Heart left ventricle (tissue), 16 donors: Measurements from ENCODE around the gene CCNJ. TPM values are rescaled to one million over a fixed set of nuclear protein-coding genes. Genes with fewer than 3 reads are reported as not detected.

Experiments used
- ATAC-seq, 4 donors: fragments of 200-7000 bp; cut with Tn5 transposase; one replicate each; pipeline ENCODE4 v1.9.1; 2020 to 2022; ENCODE audit warnings: moderate library complexity in 4 of 4, mild to moderate bottlenecking in 3 of 4, moderate number of reproducible peaks in 1 of 4
- DNase-seq, 5 donors: peaks; one replicate each; pipeline ENCODE4 v3.0.0-alpha.2; 2020
- H3K27ac ChIP-seq, 12 donors: fragments of 200-600 bp; sonication (generic) in 4 of 12; one replicate each; pipeline versions ENCODE4 v1.5.0 to v1.8.0; 2016 to 2022; ENCODE audit warnings: mild to moderate bottlenecking in 2 of 12
- H3K27me3 ChIP-seq, 9 donors: fragments of 200-600 bp; sonication (generic) in 2 of 9; one replicate each; pipeline versions ENCODE4 v1.5.1 to v1.8.0; 2016 to 2022; ENCODE audit warnings: mild to moderate bottlenecking in 3 of 9
- H3K36me3 ChIP-seq, 9 donors: fragments of 200-600 bp; sonication (generic) in 2 of 9; one replicate each; pipeline versions ENCODE4 v1.5.0 to v1.8.0; 2018 to 2022; ENCODE audit warnings: mild to moderate bottlenecking in 2 of 9
- H3K4me1 ChIP-seq, 12 donors: fragments of 200-600 bp; sonication (generic) in 4 of 12; one replicate each; pipeline versions ENCODE4 v1.5.0 to v1.8.0; 2016 to 2022; ENCODE audit warnings: mild to moderate bottlenecking in 3 of 12
- H3K4me3 ChIP-seq, 12 donors: fragments of 200-600 bp; sonication (generic) in 4 of 12; one replicate each; pipeline versions ENCODE4 v1.5.0 to v1.8.0; 2017 to 2022; ENCODE audit warnings: mild to moderate bottlenecking in 9 of 12, moderate library complexity in 4 of 12
- H3K9me3 ChIP-seq, 12 donors: fragments of 200-600 bp; sonication (generic) in 4 of 12; one replicate each; pipeline versions ENCODE4 v1.5.0 to v1.8.0; 2016 to 2022; ENCODE audit warnings: mild to moderate bottlenecking in 1 of 12
- CTCF ChIP-seq, 12 donors: fragments of 200-600 bp; sonication (generic) in 4 of 12; IDR thresholded peaks; one replicate each; pipeline versions ENCODE4 v1.5.0 to v1.8.0; 2018 to 2022; ENCODE audit warnings: antibody characterized with exemption in 12 of 12, mild to moderate bottlenecking in 5 of 12
- POLR2A ChIP-seq, 2 donors: fragments of 450-650 bp; IDR thresholded peaks; one replicate each; pipeline ENCODE4 v1.6.1; 2017; ENCODE audit warnings: antibody characterized with exemption in 2 of 2, mild to moderate bottlenecking in 2 of 2, moderate library complexity in 2 of 2
- WGBS, 4 donors: extraction: QIAGEN DNeasy Blood & Tissue Kit in 2 of 4; methylation state at CpG; one replicate each; pipeline versions ENCODE4 v1.1.5 to v1.1.7; 2013 to 2018; 5-methylcytosine and 5-hydroxymethylcytosine counted together
- intact Hi-C, 10 donors: fragments of 100-400 bp; cut with DNase I; formaldehyde crosslinking; loops; one replicate each; pipeline versions ENCODE4 v1.11.1 to v1.14.2; 2022
- polyA plus RNA-seq, 2 donors: library from polyadenylated mRNA; stranded (reverse); fragments of 200-250 nt; gene quantifications; one replicate each; pipeline ENCODE4 v1.2.3, GENCODE V29; 2013
- total RNA-seq, 9 donors: library from RNA; depleted of rRNA in 2 of 9; stranded (reverse); fragments of >200 nt in 2 of 9; fragmentation: NEBNext Ultra II Directional in 3 of 9; extraction: Animal tissue kit (Norgen Biotek cat#: 25700) in 3 of 9; gene quantifications; one replicate each; pipeline versions ENCODE4 v1.1.0 to v1.2.4, GENCODE V29; 2016 to 2023
- donor health status: ischemic (EF 13 %, LVEDD 7.1; RV severe dilation, severe dysfunction).
- donor health status: healthy with polysubstance abuse.
- donor health status: DM: no; HTN: yes; CAD: no.
- donor health status: DM: no; HTN: no; CAD: no.
- donor health status: ischemic (EF 25% LVEDD 6.9; RV normal size, moderate dysfunction).
- donor health status: ischemic (EF 25% LVEDD 5.7; RV mildly dilated, moderate dysfunction).
- donor health status: healthy.
- donor health status: DM: yes; HTN: yes; CAD: no.
- donor health status: ischemic (EF 35%, LVEDD 5.7; RV mildly dilated, moderate dysfunction).
- donor health status: nonischemic (EF 11% LVEDD 7.7; RV severe dilation, severe dysfunction).
- donor health status: DM: yes; HTN: yes; CAD: no.
- donor health status: PGD.
- donor health status: ischemic (EF 29% LVEDD 5.4; RV normal size, mild dysfunction).
- donor health status: nonischemic (EF 23%, LVEDD 6.1; RV moderate dilation, normal function).

Gene CCNJ
- total and polyA plus RNA-seq, 11 donors, result 1.3 to 4.0 (median 2.7) TPM

DNA sequence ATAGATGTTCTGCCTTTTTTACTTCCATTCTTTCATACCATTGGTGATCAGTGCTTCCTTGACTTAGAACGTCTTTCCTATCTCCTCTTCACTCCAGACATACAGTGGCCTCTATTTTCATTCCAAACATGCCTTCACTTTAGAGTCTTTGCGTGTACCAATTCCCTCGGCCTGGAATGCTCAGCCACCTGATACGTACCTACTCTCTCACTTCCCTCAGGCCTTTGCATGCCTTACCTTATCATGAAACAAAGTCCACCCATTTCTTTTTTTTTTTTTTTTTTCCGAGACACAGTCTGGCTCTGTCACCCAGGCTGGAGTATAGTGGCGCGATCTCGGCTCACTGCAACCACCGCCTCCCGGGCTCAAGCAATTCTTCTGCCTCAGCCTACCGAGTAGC is 2.2 kb upstream of the CCNJ start:
- TF ChIP-seq POLR2A (IDR thresholded peaks at IDR 0.05) (no peak), CTCF (IDR thresholded peaks at IDR 0.05) (no peak)
- WGBS, 4 donors, result 90 to 95% (median 93%) methylated on average over 11 of the region's 11 CpGs
- no peaks in the 10 kb centered on the region for H3K27me3 ChIP-seq

GRCh38 chr10:96043893-96044715 is 721 bp downstream of the CCNJ start:
- TF ChIP-seq CTCF (IDR thresholded peaks at IDR 0.05) (no peak), POLR2A (IDR thresholded peaks at IDR 0.05) (no peak)
- Histone ChIP-seq H3K4me1 (peaks cover 0 to 22% (median 14%) of the 10 kb centered on the region in 12 donors), H3K27me3 (no peaks in the 10 kb centered on the region), H3K9me3 (no peaks in the 10 kb centered on the region), H3K27ac (peak overlapping the region; percentile 31 to 92 (median 86)), H3K36me3 (peaks cover 0 to 23% (median 0%) of the 10 kb centered on the region in 9 donors), H3K4me3 (peak overlapping the region; percentile 75 to 93 (median 88))
- intact Hi-C loops, result loop anchor here in 5 of 10 donors (1.0 to 10.0 kb wide), 6 partner anchors 45 to 349 kb away; partner anchors contain the start of genes ZNF518A (in 3 of the 5) and TCTN3 (in 1 of the 5)
- ATAC-seq, result peak; percentile 50 to 69 (median 66)
- DNase-seq, result peak; percentile 32 to 73 (median 52)
- 2 to 7% (median 3%) methylated on average over 14 to 58 of the region's 58 CpGs for WGBS, 4 donors

More for the DNA sequence above, 2.2 kb upstream of the CCNJ start:
- H3K27ac ChIP-seq, result no peak overlapping the region
- ATAC-seq (no peak), DNase-seq (no peak)
- H3K9me3 ChIP-seq, result no peaks in the 10 kb centered on the region
- H3K36me3 ChIP-seq, result peaks cover 0 to 3% (median 0%) of the 10 kb centered on the region in 9 donors
- H3K4me3 ChIP-seq, result no peak overlapping the region
- peaks cover 0 to 22% (median 12%) of the 10 kb centered on the region in 12 donors for H3K4me1 ChIP-seq
- intact Hi-C loops, result loop anchor here in 2 of 10 donors (5.0 to 10.0 kb wide), 2 partner anchors 91 to 346 kb away; partner anchors contain the start of genes ZNF518A (in 2 of the 2) and TCTN3 (in 1 of the 2)

DNA sequence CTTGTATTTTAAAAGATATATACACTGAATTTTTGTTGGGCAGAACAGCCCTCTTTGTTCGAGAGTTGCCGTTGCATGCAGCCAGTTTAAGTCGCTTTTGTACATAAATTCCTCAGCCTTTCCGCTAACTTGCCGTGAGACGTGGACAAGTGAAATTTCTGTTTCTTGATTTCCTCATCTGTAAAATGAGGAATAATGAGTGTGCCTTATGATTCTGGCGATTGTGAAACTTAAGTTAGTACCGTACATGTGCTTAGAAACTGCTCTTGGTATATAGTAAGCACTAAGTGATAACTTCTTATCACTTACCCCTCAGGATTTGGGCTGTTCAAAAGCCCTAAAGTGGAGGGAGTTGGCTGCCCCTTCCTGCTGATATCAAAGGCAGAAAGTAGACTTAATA is 1.4 kb downstream of the CCNJ start:
- Histone ChIP-seq H3K27ac (peak overlapping the region in 4 of 12 donors; percentile 83 to 92 (median 88)), H3K4me1 (peaks cover 0 to 22% (median 14%) of the 10 kb centered on the region in 12 donors), H3K27me3 (no peaks in the 10 kb centered on the region), H3K4me3 (peak overlapping the region; percentile 75 to 93 (median 88)), H3K9me3 (no peaks in the 10 kb centered on the region), H3K36me3 (peaks cover 0 to 23% (median 0%) of the 10 kb centered on the region in 9 donors)
- WGBS, 4 donors, result 60 to 68% (median 65%) methylated on average over 8 of the region's 8 CpGs
- TF ChIP-seq CTCF (IDR thresholded peaks at IDR 0.05), result no peak
- ATAC-seq (no peak), DNase-seq (no peak)
- intact Hi-C loops, result loop anchor here in 3 of 10 donors (1.0 to 10.0 kb wide), 4 partner anchors 43 to 350 kb away; partner anchors contain the start of genes ZNF518A (in 2 of the 3) and TCTN3 (in 1 of the 3)

- ATAC-seq (no peak), DNase-seq (no peak)
- WGBS, 4 donors, result 55 to 69% (median 59%) methylated on average over 1 of the region's 1 CpG
- Histone ChIP-seq H3K36me3 (peaks cover 0 to 35% (median 6%) of the 10 kb centered on the region in 9 donors), H3K9me3 (no peaks in the 10 kb centered on the region), H3K4me3 (no peak overlapping the region), H3K4me1 (peaks cover 0 to 22% (median 14%) of the 10 kb centered on the region in 12 donors), H3K27me3 (no peaks in the 10 kb centered on the region), H3K27ac (no peak overlapping the region)
- TF ChIP-seq POLR2A (IDR thresholded peaks at IDR 0.05) (no peak), CTCF (IDR thresholded peaks at IDR 0.05) (no peak)
- intact Hi-C loops, result loop anchor here in 2 of 10 donors (5.0 to 10.0 kb wide), 2 partner anchors 41 to 352 kb away; partner anchors contain the start of gene TCTN3 (in 1 of the 2)
Observed at GRCh38 chr10:96046546-96046945, 3.2 kb downstream of the CCNJ start.
